NCI-H146 treated with DMSO at 0.1 percent for 48 hours (cell line): ENCODE measurements around the gene UBR2.
"Not testable (repeated sequence)": the region's sequence is repeated elsewhere in the genome, so short reads cannot be mapped to it uniquely, and the experiment has no call there.

ENCODE experiments used
- DNase-seq: peaks from one replicate; lab custom pipeline; 2025; ENCODE audit not compliant: unreplicated experiment; lab: John Stamatoyannopoulos, UW

UBR2 gene

DNA sequence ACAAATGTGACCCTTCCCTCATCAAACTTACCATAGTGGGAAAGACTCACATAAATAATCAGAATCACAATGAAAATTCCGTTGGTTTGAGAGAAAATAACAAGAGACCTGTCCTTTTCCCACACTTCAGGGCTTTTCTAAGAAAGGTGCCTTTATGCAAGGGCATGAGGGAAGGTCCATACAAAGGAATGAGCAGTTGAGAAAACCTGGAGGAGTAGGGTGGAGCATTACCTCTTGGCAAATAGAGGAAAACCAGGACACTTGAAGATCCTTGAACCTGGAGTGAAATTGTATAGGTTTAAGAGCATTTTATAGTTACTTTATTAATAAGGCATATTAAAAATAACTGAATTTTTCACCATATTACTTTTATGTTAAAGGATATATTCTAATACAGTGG lies 54.3 kb downstream of the UBR2 start:
- no peak for DNase-seq

DNA sequence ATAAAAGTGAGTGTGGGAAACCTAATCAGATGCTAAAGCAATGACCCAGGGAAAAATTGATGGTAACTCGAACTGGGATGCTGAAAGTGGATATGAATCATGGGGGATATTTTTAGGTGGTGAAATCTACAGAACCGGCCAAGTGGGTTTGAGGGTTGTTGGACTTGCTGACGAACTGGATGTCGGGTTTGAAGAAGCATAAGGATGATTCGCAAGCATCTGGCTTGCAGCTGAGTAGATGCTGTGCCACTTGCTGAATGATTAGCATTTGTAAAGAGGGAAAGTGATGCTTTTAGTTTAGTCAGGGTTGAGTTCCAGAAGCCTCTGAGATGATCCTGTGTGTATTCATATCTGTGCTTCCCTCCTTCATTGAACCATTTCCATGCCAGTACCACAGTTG lies 54.9 kb downstream of the UBR2 start:
- no peak for DNase-seq

DNA sequence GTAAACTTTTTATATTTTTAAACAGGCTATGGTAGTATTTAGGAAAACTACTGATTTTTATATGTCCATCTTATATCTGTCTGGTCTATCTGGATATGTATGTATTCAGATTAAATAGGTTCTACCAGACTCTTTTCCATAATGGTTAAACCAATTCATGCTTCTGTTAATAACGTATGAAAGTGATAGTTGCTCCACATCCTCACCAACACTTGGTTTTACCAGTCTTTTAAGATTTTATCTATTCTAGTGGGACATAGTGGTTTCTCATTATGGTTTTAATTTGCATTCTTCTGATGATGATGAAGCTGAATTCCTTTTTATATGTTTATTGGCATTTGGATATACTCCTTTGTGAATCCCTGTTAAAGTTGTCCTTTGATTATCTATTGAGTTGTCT lies 56.1 kb downstream of the UBR2 start:
- no peak for DNase-seq

GRCh38 chr6:42624601-42625000 lies 60.8 kb downstream of the UBR2 start:
- DNase-seq = no peak

- no peak for DNase-seq
Observed at GRCh38 chr6:42627044-42627443, 63.2 kb downstream of the UBR2 start.

GRCh38 chr6:42627674-42628073 lies 63.8 kb downstream of the UBR2 start:
- no peak for DNase-seq

DNA sequence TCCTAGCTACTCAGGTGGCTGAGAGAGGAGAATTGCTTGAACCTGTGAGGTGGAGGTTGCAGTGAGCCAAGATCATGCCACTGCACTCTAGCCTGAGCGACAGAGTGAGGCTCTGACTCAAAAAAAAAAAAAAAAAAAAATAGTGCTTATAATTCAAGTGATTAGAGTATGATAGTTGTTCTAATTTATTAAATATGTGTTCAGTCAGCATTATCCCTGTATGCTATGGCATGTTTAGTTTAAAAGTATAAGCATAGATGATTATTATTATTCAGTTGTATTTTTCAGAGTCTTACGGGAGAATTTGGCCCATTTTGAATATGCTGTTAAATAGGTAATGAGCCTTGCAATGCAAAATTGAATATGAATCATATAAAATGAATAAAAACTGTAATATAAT lies 64.8 kb downstream of the UBR2 start:
- no peak for DNase-seq

- no peak for DNase-seq
Observed at GRCh38 chr6:42629845-42630244, 66.0 kb downstream of the UBR2 start.

DNA sequence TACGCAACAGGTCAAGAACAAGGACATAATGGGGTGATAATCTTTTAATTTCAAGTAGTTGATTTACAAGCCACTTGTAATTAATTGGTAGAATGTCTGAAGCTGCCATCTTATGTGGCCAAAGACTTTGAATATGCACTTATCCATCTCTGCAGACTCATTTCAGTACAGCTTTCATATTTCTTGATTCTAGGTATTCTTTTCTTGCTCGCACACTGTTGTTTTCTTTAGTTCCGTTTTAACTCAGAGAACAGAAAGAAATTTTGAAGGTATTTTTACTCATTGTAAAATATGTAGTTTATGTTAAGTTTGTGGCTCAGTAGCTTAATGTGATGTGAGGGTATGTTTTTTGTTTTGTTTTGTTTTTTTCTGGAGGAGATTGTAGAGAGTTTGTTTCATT lies 73.9 kb downstream of the UBR2 start:
- DNase-seq = no peak

- DNase-seq = no peak
Observed at GRCh38 chr6:42642794-42643193, 79.0 kb downstream of the UBR2 start.

- no peak for DNase-seq
Observed at GRCh38 chr6:42644211-42644610, 80.4 kb downstream of the UBR2 start.

DNA sequence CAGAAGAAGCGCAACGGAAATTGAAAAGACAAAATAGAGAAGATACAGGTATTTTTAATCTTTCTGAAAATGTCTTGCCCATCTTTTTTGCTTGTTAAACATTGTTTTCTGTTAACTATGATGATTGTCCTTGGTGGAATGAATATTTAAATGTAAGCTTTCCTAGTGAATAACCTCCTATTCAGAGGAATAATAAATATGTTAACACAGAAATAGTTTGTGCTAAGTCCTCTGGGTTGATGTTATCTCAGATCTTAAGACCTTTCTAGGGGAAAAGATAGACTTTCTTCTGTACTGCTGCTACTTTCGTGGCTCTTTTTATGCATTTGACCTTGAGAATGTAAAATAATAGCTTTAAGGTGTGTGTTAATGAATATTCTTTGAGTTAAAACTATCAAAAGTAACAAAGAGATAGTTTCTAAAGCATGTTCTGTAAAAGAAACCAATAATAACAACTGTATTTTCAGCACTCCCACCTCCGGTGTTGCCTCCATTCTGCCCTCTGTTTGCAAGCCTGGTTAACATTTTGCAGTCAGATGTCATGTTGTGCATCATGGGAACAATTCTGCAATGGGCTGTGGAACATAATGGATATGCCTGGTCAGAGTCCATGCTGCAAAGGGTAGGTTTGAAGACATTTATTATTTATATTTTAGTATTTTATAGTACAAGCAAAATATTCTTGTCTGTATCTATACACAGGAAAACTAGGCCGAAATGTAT lies 88.4 kb downstream of the UBR2 start:
- DNase-seq = no peak

GRCh38 chr6:42653851-42654250 lies 90.0 kb downstream of the UBR2 start:
- DNase-seq = no peak

DNA sequence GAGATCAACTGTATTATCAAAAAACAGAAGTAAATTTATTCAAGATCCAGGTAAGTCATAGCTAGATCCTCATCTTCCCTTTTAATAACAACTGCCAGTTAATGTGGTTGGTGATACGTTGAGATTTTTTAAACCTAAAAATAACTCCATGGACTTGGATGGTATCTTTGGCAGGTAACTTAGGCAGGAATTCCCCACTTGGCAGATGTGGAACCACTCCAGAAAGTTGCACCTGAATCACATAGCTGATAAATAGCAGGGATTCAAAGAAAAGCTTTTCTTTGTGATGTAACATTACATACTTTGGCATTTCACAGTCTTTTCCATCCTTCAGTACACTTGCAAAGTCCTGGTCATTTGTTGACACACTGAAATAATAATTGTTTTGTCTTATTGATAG lies 96.0 kb downstream of the UBR2 start:
- DNase-seq = no peak

GRCh38 chr6:42661540-42662153 lies 97.8 kb downstream of the UBR2 start:
- DNase-seq = peak; percentile 82

- DNase-seq = no peak
Observed at GRCh38 chr6:42664718-42665117, 100.9 kb downstream of the UBR2 start.

GRCh38 chr6:42674368-42674767 lies 110.5 kb downstream of the UBR2 start:
- DNase-seq = not testable (repeated sequence)

DNA sequence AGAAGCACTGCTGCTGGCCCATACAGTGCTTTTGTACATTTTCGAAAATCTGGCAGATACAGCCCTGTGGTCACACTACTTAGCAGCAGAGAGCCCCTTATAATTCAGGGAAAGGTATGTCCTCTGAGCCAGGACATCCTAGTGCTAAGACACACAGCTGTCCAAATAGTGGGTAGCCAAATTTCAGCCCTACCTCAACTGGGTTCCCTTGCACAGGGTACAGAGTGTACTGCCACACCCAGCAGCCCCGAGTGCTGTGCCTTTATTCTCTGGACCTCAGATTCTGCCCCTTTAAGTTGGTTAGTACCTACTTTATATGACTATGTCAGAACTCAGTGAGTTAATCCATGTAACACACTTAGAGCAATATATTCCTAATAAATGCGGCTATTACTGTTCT lies 111.0 kb downstream of the UBR2 start:
- DNase-seq = no peak

DNA sequence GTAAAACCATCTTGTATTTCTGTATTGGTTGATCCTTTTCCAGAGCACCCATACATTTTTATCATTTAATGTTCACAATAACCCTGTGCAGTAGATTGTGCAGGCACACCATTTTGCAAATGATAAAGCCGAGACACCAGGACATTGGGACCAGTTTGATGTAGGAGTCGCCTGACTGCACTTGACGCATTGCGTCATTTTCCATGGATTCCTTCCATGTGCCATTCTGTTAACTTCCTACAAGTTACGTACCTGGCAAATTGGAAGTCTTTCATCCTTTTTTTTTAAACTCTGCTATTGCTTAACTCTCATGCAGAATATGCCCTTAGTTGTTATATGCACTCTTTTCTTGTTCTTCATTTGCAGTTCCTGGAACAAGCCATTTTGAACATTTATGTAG lies 115.5 kb downstream of the UBR2 start:
- no peak for DNase-seq

GRCh38 chr6:42688281-42688680 lies 124.5 kb downstream of the UBR2 start:
- DNase-seq = no peak

DNA sequence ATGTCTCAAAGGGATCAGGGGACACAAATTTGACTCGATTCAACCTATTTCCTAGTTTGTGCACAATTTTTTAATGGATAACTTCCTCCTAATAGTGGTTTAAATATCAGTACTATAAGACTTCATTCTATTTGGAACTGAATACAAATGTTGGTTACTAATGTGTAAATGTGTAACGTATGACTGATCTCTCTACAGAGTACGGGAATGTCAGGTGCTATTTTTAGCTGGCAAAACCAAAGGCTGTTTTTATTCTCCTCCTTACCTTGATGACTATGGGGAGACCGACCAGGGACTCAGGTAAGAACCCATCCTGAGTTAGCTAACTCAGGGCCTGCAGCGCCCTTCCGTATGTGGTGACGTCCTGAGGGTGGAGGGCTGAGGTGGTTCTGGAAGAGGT lies 125.5 kb downstream of the UBR2 start:
- DNase-seq = no peak

DNA sequence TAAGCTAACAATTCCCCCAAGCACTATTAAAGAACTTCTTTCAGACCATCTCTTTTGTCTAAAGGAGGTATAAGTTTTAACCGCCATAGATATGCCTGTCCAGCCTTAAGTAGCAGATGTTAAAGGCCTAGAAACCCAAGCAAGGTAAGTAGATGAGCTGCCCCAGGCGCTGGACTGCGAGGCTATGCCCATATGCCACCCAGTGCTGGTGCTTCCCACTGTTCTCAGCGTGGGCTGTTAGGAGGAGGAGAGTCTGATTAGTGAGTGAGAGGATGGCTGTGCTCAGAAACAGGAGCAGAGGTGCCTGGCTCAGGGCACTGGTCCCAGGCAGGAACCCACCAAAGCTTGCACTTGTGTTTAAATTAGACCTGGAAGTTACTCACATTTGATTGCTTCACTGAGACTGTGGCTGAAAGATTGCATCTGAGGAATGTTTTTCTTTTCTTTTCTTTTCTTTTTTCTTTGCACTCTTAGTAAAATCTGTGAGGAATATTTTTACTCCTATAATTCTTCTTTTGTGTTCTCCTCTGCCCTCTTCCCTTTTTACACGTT lies 126.4 kb downstream of the UBR2 start:
- no peak for DNase-seq

GRCh38 chr6:42690872-42691271 lies 127.0 kb downstream of the UBR2 start:
- no peak for DNase-seq
